Dermis blood vessel endothelial cell (primary cell): ENCODE data around the gene HBZ. TPM values are rescaled to one million over a fixed set of nuclear protein-coding genes. Genes with fewer than 3 reads are reported as not detected.
"Not testable (repeated sequence)": the region's sequence is repeated elsewhere in the genome, so short reads cannot be mapped to it uniquely, and the experiment has no call there.

Source experiments
- DNase-seq: peaks from one replicate; pipeline ENCODE4 v3.0.0; 2010
- total RNA-seq: library from RNA; depleted of rRNA; stranded (reverse); fragments of >200 nt; gene quantifications from 2 replicates; pipeline ENCODE4 v1.2.3, GENCODE V29; 2014

The HBZ gene
- total RNA-seq: not detected in 2 replicates

GRCh38 chr16:152141-153128, at the start of gene HBZ:
Gene HBZ (plus strand): TSS chr16:152644. CDS start chr16:152910, 266 bp downstream.
- DNase-seq: no peak

GRCh38 chr16:104355-104754, 48.1 kb upstream of the HBZ start:
- no peak for DNase-seq

- no peak for DNase-seq
These were observed 47.5 kb upstream of the HBZ start for GRCh38 chr16:104928-105327.

GRCh38 chr16:105521-105920, 46.9 kb upstream of the HBZ start:
- no peak for DNase-seq

GRCh38 chr16:106623-107324, 45.7 kb upstream of the HBZ start:
- peak; percentile 89 for DNase-seq

GRCh38 chr16:112153-112840, 40.1 kb upstream of the HBZ start:
- no peak for DNase-seq

- DNase-seq: no peak
These were observed 38.1 kb upstream of the HBZ start for GRCh38 chr16:114327-114726.

- no peak for DNase-seq
These were observed 36.4 kb upstream of the HBZ start for GRCh38 chr16:116015-116414.

GRCh38 chr16:117379-118365, 34.8 kb upstream of the HBZ start:
- DNase-seq: peak; percentile 73

- DNase-seq: no peak
These were observed 33.6 kb upstream of the HBZ start for GRCh38 chr16:118857-119256.

- DNase-seq: no peak
These were observed 33.1 kb upstream of the HBZ start for GRCh38 chr16:119295-119694.

GRCh38 chr16:119835-120491, 32.5 kb upstream of the HBZ start:
- no peak for DNase-seq

- DNase-seq: no peak
These were observed 31.7 kb upstream of the HBZ start for GRCh38 chr16:120756-121155.

- DNase-seq: no peak
These were observed 30.1 kb upstream of the HBZ start for GRCh38 chr16:122361-122760.

- not testable (repeated sequence) for DNase-seq
These were observed 28.7 kb upstream of the HBZ start for GRCh38 chr16:123558-124350.

GRCh38 chr16:125011-125410, 27.4 kb upstream of the HBZ start:
- no peak for DNase-seq

- DNase-seq: no peak
These were observed 23.4 kb upstream of the HBZ start for GRCh38 chr16:129075-129474.

- DNase-seq: no peak
These were observed 21.8 kb upstream of the HBZ start for GRCh38 chr16:130533-131173.

GRCh38 chr16:132120-132519, 20.3 kb upstream of the HBZ start:
- no peak for DNase-seq

GRCh38 chr16:133716-134115, 18.7 kb upstream of the HBZ start:
- DNase-seq: no peak
